HG02610 (cell line): ENCODE data around the gene SAP30L.

Experiments
- ATAC-seq: cut with Tn5 transposase; IDR thresholded peaks from one replicate; pipeline ENCODE4 v1.9.1; 2021; ENCODE audit warnings: mild to moderate bottlenecking, moderate library complexity; ENCODE audit not compliant: unreplicated experiment

Gene SAP30L, protein sequence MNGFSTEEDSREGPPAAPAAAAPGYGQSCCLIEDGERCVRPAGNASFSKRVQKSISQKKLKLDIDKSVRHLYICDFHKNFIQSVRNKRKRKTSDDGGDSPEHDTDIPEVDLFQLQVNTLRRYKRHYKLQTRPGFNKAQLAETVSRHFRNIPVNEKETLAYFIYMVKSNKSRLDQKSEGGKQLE

GRCh38 chr5:154445422-154446194 lies at the start of gene SAP30L:
Gene SAP30L (plus strand): TSS chr5:154445997. CDS start chr5:154446605, 608 bp downstream.
- peak; percentile 96 for ATAC-seq

DNA sequence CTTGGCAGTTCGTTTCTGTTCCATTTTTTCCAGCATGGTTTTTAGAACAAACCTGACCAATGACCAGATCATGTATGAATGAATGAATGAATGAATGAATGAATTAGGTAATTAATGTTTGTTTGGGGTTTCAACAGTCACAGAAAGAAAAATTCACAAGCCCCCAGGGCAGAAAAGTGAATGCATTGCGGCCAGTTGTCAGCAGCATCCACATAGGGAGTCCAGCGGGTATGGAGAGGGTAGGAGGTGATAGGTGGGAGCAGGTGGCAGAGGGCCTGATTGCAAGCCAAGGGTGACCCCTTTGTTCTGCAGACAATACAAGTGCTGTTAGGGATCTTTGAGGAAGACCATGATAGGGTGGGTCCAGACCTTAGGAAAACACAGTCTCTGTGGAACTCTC lies 49.7 kb upstream of the SAP30L start:
- no peak for ATAC-seq

DNA sequence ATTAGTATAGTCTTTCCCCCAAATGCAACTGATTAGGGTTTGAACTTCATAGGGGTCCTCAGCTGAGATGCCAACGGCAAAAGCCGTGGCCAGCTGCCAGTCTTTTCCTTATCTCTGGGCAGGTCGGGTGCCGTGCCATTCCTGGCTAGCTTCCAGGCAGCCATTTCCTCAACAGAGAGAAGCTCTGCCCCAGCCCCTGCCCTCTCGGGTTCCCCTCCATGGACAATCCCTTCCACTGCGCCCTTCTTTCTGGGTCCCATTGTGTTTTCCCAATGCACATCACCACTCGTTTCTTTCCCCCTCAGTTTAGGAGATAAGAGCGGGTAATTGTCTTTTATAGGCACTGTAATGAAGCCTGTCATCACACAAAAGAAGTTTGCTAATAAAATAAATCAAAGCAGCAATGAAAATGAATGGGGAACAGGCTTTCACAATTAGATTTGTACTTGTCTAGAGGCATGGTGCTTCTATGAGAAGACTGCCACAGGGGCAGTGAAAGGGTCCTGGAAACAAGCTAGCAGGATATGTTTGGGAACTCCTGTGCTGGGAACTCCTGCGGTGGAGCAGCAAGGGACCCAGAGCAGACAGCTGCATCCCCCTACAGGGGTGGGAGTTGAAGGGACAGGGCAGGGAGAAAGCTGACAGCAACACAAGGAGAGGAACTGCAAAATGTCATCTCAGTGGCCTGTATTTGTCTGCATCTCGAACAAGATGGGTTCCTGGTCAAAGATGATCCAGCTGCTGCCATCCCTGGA lies 48.0 kb upstream of the SAP30L start:
- no peak for ATAC-seq

DNA sequence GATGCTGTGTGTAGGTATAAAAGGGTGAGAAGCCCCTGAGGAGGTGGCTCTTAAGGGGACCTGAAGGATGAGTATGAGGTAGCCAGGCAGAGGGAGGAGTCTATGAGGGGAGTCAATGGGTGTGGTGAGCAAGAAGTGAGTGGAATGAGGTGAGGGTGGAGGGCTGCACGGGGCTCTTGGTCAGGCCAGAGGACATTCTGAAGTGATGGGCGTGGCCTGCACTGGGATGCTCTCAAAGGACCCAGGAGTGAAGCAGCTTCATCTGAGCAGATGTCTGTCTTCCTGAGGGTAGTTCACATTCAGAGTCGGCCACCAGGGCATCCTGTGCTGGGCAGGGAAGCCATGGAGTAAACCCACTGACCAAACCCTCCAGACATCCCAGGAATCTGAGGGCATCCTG lies 45.1 kb upstream of the SAP30L start:
- no peak for ATAC-seq

GRCh38 chr5:154401355-154401754 lies 44.4 kb upstream of the SAP30L start:
- no peak for ATAC-seq

DNA sequence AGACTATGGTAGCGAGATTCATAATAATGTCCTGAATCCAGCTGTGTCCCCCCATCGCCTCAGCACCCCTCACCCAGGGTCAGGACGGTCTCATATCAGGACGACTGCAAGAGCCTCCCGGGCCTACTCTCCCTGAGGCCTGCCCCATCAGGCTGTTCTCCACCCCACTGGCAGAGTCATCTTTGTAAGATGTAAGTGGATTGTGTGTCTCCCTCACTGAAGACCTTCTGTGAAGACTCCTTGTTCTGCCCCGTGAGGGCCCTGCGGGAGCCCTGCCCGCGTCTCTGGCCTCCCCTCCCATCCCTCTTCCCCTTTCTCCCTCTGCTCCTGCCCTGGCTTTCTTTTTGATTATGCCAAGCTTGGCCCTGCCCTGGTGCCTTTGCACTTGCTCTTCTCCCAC lies 43.9 kb upstream of the SAP30L start:
- no peak for ATAC-seq

DNA sequence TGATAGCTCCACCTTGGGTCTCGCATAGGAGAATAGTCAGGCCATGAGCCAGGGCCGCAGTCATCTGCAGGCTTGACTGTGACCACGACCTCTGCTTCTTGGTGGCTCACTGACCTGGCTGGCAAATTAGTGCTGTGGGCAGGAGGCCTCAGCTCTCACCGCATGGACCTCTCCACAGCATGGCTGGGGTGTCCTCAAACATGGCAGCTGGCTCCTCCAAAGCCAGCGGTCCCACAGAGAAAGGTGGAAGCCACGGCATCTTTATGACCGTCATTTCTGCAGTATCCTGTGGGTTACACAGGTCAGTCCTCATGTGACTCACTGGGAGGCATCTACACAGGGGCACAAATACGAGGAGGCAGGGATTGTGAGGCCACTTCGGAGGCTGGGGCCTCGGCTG lies 43.2 kb upstream of the SAP30L start:
- no peak for ATAC-seq

DNA sequence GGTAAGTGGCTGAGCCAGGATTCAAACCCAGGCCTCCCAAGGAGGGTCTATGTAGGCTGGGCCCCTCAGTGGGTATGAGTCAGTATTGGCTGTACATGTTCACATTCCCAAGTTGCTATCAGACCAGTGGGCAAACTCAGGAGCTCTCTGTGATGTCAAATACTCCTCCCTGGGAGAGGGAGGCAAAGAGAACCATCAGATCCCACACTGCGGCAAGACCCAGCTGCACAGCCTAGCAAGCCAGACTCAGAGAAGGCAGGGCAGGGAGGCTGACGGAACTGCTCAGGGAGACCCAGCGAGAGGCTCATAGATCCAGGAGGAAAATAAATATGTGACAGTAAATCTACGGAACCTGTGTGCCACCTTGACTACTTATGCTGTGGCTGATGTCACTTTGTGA lies 42.6 kb upstream of the SAP30L start:
- ATAC-seq, result no peak

- ATAC-seq, result no peak
These were observed 41.9 kb upstream of the SAP30L start for GRCh38 chr5:154403776-154404387.

DNA sequence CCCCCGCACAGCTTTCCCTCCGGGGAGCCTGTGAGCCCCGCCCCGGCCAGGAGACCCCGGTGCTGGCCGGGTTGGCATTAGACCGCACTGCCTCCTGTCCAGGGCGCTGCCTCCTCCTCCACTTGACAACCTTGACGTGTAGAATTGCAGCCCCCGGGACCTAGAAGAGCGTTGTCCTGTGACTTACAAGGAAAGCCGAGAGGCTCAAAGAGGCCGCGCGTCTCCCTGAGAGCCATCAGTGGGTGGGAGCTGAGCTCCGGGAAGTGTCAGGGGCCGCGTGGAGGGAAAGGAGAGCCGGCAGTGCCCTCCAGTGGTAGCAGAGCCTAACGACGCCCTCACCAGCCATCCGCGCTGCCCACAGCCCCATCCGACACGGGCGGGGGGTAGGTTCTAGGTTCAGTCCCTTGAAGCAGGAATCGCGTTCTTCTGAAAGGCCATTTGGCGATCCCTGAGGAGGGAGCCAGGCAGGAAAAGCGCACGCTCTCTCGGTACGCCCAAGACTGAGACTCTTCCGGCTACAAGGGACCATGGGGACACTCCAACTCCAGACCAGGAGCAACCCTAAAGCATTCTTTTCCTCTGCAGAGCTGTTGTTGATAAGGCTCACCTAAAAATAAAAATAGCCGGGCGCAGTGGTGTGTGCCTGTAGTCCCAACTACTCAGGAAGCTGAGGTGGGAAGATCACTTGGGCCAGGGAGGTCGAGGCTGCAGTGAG lies 40.6 kb upstream of the SAP30L start:
- ATAC-seq, result peak; percentile 97

DNA sequence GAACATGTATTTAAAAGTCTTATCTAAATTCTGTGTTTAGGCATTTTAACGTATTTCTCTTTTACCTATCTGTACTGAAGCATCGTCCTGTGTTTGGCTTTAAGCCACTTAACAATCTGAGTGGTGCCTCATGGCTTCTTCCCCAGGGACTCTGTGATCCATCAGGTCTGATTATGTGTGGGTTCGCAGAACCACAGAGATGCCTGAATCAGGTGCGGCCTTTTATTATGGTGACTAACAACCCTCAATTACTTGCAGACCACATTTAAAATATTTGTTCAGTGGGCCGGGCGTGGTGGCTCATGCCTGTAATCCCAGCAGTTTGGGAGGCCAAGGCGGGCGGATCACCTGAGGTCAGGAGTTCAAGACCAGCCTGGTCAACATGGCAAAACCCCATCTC lies 39.6 kb upstream of the SAP30L start:
- no peak for ATAC-seq

GRCh38 chr5:154406826-154407225 lies 39.0 kb upstream of the SAP30L start:
- no peak for ATAC-seq

GRCh38 chr5:154408811-154409210 lies 37.0 kb upstream of the SAP30L start:
- ATAC-seq, result no peak

DNA sequence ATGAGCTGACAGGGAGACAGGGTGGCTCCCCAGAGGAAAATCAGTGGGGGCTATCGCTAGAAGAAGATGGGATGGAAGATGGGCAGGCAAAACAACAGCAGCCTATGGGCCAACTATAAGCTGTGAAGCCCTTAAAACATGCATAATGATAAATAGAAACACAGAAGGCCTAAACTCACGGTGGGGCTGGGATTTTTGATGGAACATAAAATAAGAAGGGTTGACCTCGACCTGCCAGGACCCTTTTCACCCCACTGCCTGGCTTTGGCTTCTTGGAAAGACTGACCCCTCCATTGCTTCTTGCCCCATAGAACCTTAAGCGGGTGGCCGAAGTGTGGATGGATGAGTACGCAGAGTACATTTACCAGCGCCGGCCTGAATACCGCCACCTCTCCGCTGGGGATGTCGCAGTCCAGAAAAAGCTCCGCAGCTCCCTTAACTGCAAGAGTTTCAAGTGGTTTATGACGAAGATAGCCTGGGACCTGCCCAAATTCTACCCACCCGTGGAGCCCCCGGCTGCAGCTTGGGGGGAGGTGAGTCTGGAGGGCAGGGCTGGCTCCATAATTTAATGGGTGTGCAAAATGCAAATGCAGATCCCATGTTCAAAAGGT lies 36.5 kb upstream of the SAP30L start:
- ATAC-seq, result no peak

GRCh38 chr5:154410008-154410407 lies 35.8 kb upstream of the SAP30L start:
- no peak for ATAC-seq

GRCh38 chr5:154410786-154411185 lies 35.0 kb upstream of the SAP30L start:
- no peak for ATAC-seq

DNA sequence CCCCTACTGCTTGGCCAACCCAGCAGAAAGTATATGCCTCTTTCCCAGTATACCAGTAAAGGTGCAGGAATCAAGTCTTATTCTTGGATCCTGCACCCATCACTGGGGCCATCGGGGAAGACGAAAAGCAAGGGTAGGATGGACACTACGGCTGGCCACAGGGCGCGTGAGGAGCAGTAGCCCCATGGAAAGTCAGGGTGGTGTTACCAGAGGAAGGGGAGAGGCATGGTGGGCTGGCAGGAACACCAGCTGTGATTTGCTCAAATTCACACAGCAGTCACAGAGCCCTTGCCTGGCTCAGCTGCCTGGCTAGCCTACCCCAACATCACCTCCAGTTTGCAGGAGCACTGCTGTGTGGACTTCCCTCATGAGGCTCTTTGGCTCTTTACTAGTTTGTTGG lies 34.5 kb upstream of the SAP30L start:
- ATAC-seq, result no peak

- no peak for ATAC-seq
These were observed 33.5 kb upstream of the SAP30L start for GRCh38 chr5:154412316-154412715.

DNA sequence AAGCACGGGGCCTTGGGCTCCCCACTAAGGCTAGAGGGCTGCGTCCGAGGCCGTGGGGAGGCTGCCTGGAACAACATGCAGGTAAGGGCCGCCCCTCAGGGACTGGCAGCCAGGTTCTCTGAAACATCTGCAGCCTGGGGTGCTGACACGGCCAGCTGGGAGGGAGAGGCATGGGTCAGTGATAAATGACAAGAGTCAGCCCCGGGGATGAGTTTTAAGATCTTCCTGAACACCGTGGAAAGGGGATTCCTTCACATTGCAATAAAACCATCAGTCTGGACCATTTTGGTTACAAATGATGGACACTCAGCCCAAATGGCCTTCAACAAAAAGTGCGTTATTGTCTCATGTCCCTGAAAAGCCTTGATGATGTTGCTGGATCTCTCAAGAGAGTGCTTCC lies 32.9 kb upstream of the SAP30L start:
- ATAC-seq, result no peak

DNA sequence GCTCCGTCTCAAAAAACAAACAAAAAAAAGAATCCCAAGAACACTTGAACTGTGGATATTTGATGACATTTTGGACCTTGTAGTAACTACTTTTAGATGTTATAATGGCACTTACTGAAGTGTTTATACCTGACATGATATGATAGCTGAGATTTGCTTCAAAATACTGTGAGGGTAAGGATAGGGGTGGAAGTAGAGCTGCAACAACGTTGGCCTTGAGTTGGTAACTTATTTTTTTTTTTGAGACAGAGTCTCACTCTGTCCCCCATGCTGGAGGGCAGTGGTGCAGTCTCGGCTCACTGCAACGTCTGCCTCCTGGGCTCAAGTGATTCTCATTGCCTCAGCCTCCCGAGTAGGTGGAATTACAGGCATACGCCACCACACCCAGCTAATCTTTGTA lies 30.7 kb upstream of the SAP30L start:
- no peak for ATAC-seq
